BJ (cell line): ENCODE data around the gene DDX5. TPM values are rescaled to one million over a fixed set of nuclear protein-coding genes. Genes with fewer than 3 reads are reported as not detected.

Source experiments
- CTCF ChIA-PET: fragments of 350-600 bp; formaldehyde crosslinking; extraction: SDS; loops from one replicate; lab custom pipeline; 2021; ENCODE audit warnings: antibody characterized with exemption, inconsistent platforms; lab: Yijun Ruan, JAX
- POLR2A ChIA-PET: fragments of 300-600 bp; sonication (Branson Sonifier 250); formaldehyde crosslinking; extraction: SDS; loops from one replicate; lab custom pipeline; 2021; ENCODE audit warnings: antibody characterized with exemption; lab: Charles Lee
- DNase-seq: peaks from one replicate; pipeline ENCODE4 v3.0.0-alpha.2; 2011; ENCODE audit warnings: low read depth
- H3K27me3 ChIP-seq: 2 replicates; pipeline ENCODE4 v1.6.0; 2011; ENCODE audit warnings: low read length; ENCODE audit not compliant: control insufficient read depth, insufficient read depth
- H3K36me3 ChIP-seq: 2 replicates; pipeline ENCODE4 v1.5.1; 2011; ENCODE audit warnings: low read length; ENCODE audit not compliant: control insufficient read depth, insufficient read depth
- H3K4me3 ChIP-seq: 2 replicates; pipeline ENCODE4 v1.5.1; 2011; ENCODE audit warnings: low read depth, mild to moderate bottlenecking, control low read depth, low read length
- CTCF ChIP-seq: IDR thresholded peaks from 2 replicates; pipeline ENCODE4 v1.5.1; 2011; ENCODE audit warnings: low read depth, mild to moderate bottlenecking, control low read depth, inconsistent platforms, low read length, moderate library complexity; ENCODE audit not compliant: insufficient read depth
- polyA plus RNA-seq: library from polyadenylated mRNA; depleted of rRNA; stranded (reverse); fragments of >200 nt; gene quantifications from 2 replicates; pipeline ENCODE4 v1.2.3, GENCODE V29; 2011; rRNA removed
- small RNA-seq: library from RNA; depleted of rRNA; stranded (forward); fragments of <200 nt; gene quantifications from one replicate; pipeline ENCODE3, GENCODE V24; 2012; ENCODE audit warnings: low replicate concordance, low read depth; ENCODE audit not compliant: insufficient read length

The DDX5 gene
- polyA plus RNA-seq, 1 experiment = 850 TPM

GRCh38 chr17:64448665-64449512, 57.2 kb downstream of the DDX5 start, which contains the start of gene MILR1:
Gene MILR1 (plus strand): TSS chr17:64449115. CDS start chr17:64449169, 54 bp downstream.
- ChIA-PET CTCF (interaction anchor here (0.6 kb wide), 2 partner anchors 10 to 30 kb away, joined by 3 read pairs; no protein-coding TSS in a partner anchor), POLR2A (interaction anchor here (0.7 kb wide), 1 partner anchor 574 kb away, joined by 4 read pairs; no protein-coding TSS in a partner anchor)
- peak; percentile 23 for DNase-seq
- no peaks in the 10 kb centered on the region for H3K27me3 ChIP-seq
- TF ChIP-seq CTCF = no peak
- no peak within 1 kb of the TSS for H3K4me3 ChIP-seq
- no peaks in the 10 kb centered on the region for H3K36me3 ChIP-seq

Small RNA genes within 50 kb of the gene (small RNA-seq; reads per million reads assigned to genes)
- gene ATP5MFP4 = not detected

Other genes with a start within 250 kb of the DDX5 start
- 35.0 and 39.9 TPM in 2 replicates for gene TEX2, start 243.0 kb downstream of the DDX5 start, polyA plus RNA-seq
- gene PECAM1, start 115.4 kb downstream of the DDX5 start, polyA plus RNA-seq = 0.01 and 0.07 TPM in 2 replicates
- gene MILR1, start 57.2 kb downstream of the DDX5 start, polyA plus RNA-seq = 0.75 and 1.8 TPM in 2 replicates
- gene POLG2, start 9.2 kb downstream of the DDX5 start, polyA plus RNA-seq = 4.5 and 5.7 TPM in 2 replicates
- gene CEP95, start 688 bp upstream of the DDX5 start, polyA plus RNA-seq = 17.6 and 26.3 TPM in 2 replicates
- 18.8 and 38.5 TPM in 2 replicates for gene SMURF2, start 156.0 kb upstream of the DDX5 start, polyA plus RNA-seq